Esophagus squamous epithelium (tissue), 4 donors: ENCODE data around the gene DDX11.
"Not testable (repeated sequence)": the region's sequence is repeated elsewhere in the genome, so short reads cannot be mapped to it uniquely, and the experiment has no call there.

Experiments
- CTCF ChIP-seq, 6 experiments: fragments of 450-650 bp in 4 of 6; fragments of 200-600 bp in 2 of 6; sonication (generic) in 2 of 6; IDR thresholded peaks; one replicate each; pipeline ENCODE4 v1.5.1; 2016 to 2019; ENCODE audit warnings: antibody characterized with exemption in 6 of 6, mild to moderate bottlenecking in 4 of 6, moderate library complexity in 4 of 6
- POLR2A ChIP-seq, 4 donors: fragments of 450-650 bp; IDR thresholded peaks; one replicate each; pipeline ENCODE4 v1.6.1; 2017; ENCODE audit warnings: antibody characterized with exemption in 4 of 4, mild to moderate bottlenecking in 4 of 4, moderate library complexity in 3 of 4

GRCh38 chr12:31145296-31145695 lies 71.6 kb downstream of the DDX11 start:
- TF ChIP-seq CTCF, POLR2A (IDR thresholded peaks at IDR 0.05): not testable (repeated sequence)
